ENCODE data around the gene APBB2.

Gene APBB2

DNA sequence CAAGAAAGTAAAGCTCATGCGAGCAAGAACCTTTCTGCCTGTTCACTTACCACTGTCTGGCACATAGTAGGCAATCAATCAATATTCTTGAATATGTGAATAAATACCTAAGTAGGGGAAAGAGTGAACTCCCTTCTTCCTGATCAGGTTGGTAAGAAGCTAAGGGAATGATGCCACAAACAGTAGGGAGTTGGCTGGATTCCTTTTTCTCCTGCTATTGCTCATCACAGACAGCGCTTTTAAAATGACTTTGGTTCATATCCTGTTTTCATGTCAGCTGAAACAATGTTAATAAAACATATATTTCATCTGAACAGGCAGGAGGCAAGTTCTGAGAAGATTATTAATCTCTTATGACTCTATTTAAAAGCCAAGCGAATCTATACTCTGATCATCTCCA is 365.4 kb downstream of the APBB2 start:
- DNase-seq (ENCODE audit: low spot score) = no peak

DNA sequence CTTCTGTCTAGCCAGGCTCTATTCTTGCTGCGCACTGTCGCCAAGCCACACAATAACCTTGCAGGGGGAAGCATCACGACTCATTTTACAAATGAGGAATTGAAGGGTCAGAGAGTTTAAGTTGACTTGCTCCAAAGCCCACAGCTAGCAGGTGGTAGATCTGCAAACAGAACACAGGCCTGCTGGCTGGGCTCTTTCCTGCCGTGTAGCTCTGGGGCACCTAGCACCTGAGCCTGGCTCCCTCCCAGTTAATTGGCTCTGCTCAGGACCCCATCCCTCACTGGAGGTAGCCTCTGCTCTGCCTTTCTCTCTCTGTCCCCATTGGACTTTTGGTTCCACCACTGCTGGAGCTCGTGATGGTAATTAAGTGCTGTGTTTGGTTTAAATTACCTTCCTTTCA is 366.1 kb downstream of the APBB2 start:
- DNase-seq (ENCODE audit: low spot score) = no peak

DNA sequence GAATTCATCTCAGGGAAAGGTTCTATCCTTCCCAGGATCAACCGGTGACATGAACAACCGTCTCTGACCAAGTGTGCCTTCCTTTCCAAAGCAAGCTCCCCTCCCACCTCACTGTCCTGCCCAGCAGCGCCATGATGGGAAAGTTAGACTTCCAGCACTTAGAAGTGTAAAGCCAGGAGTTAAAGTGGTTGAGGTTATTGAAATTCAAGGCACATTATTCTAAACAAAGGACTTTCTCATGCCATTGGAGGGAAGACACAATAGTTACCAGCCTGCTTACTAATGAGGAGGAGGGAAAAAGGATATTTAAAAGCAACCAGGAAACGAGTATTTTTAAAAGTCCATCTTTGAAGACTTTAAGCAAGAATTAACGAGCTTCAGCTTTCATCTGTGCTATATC is 367.8 kb downstream of the APBB2 start:
- no peak for DNase-seq (ENCODE audit: low spot score)

DNA sequence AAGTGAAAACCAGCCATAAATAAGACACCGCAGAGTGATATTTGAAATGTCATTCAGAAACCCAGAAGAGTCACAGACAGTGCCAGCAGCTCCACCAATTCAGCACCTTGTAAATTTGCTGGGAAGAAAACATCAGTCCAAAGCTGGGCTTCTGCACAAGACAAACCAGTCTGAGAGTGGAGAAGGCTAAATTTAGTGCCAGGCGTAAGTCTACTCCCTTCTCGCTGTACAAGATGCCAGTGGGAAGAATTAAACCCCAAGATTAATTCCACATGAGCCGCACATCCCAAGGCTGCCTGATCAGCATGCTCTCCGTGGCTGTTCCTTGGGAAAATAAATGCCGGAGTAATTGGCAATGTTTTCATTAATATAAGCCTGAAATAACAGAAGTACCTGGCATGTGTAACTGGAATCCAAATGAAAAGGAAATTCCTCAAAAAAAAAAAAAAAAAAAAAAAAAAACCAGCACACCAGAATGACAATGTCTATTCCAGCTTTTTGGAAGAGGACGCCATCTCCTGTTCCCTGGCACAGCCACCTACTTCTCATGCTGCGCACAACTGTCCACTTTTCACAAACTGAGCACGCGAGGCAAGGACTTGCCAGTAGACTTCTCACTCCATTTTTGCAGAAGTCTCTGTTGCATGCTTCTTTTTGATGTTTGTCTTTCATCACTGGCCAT is 369.0 kb downstream of the APBB2 start:
- no peak for DNase-seq (ENCODE audit: low spot score)

DNA sequence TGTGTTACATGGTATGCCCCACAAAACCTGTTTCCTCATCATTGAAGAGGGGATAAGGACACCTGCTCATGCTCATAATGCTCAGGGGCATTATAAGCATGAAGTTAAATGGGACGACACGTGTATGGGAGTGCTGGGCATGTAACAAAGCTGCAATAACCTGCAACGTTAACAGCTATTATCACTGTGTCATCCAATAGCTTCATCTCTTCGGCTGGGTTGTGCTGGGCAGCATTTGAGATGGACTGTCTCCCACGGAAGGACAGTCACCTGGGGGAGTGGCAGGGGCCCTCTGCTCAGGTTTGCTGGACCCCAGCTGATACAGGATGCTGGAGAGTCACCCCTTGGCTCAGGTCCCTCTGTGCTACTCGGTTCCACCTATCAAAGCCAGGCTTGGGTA is 370.1 kb downstream of the APBB2 start:
- no peak for DNase-seq (ENCODE audit: low spot score)

DNA sequence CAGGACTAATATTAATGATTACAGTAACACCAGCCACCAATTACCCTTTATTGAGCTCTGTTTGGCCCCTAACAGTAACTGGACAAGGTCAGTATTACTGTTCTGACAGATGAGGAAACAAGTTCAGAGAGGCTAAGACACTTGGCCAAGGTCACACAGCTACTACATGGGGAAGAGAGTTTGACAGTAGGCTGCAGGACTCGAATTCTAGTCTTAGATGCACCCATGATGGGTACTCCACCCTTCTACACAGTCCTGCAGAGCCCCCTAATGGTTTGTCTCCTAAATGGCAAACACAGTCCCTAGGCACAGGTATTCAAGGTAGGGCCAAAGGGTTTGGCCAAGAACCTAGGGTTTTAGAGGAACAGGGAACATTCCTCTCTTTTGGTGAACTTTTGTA is 370.6 kb downstream of the APBB2 start:
- DNase-seq (ENCODE audit: low spot score) = no peak

DNA sequence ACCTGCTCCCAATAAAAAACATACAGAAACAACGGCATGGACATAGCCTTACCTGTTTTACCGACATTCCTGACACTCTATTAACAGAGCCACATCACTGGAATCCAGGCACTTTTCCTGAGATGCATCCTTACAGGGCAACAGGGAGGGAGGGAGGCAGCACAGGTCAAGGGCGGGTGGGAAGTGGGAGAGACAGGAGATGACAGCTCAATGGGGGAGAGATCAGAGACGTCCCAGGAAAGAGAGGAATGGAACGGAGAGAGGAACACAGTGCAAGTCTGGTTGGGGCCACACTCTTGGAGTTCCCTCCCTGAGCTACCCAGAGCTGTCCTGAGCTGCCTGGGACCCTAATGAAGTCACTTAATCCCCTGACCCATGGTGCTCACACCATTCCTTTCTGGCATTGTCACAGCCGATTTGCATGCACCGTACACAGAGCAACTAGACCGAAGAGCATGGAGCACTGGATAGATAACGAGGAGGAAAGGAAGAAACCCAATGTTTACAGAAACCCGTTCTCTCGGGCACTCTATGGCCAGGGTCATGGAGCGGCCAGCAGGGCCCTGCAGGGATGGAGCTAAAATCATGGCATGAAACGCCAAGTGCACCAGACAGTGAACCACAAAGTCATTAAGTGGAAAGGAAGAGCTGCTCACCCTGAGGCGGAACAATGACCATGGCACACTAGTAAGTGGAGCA is 371.5 kb downstream of the APBB2 start:
- DNase-seq (ENCODE audit: low spot score) = no peak

DNA sequence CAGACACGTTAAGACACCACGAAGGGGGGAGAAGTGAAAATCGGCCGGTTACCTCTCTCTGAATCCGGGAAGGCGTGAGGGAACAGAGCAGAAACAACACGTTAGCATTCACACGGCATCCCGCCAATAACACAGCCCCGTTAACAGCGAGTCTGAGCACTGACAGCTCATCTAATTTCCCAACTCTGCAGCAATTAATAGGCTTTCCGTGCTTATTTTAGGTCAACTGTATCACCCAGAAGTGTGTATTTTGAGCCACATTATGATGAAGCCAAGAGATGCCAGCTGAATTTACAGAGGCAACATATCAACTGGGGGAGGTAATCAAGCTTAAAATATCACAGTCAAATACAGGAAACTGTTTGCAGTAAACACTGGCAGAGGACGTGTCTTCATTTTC is 372.0 kb downstream of the APBB2 start:
- no peak for DNase-seq (ENCODE audit: low spot score)

DNA sequence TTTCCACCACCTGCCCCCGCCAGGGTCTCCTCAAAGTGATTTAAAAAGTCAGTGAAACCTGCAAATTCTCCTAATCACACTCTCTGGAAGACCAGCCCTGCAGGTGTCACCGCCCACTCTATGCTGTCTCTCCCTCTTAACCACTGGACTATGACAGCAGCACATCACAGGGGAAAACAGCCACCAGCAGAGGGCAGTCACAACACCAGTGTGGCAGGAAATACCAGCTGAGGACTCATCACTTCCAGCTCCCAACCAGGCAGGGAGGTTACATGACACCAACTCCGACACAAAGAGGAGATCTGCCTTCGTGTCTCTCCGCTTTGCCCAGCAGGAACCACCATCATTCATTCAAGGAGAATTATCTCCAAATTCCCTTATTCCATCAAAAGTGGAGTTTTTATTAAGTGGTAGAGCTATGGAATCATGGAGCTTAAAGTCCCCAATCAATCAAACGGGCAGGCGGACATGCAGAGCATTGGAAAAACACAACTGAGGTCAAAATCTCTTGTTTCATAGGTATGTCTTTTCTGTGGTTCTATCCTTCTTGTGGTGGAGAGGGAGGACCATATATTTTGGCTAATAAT is 373.3 kb downstream of the APBB2 start:
- no peak for DNase-seq (ENCODE audit: low spot score)

DNA sequence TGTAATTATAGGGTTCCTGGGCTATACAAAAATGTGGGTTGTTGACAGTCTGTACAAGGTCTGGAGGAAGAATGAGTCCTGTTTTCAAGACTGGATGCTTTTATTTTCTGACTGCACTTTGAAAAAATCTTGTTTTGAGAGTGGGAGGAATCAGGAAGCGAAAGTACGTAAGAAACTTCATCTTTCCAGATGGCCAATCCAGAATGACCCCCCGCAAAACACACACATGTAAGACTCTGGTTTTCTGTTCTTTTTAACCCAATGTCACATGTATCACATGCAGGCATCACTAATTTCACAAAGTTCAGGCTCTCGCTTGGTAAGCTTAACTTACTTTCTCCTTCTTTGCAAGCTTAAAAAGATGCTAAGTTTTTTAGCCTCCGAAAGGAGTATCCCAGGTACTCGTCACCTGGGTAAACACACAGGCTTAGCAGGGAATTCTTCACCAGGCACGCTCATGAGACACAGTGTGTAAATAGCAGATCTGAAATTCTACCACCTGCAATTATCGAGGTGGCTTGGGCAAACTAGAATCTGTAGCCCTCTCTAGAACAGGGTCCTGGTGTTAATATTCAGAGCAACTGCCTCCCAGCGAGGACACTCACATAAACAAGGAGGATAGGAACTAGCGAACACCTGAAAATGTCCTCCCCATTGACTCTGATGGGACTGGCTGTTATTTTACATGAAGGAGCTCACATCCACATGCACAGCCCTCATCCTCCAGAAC is 373.9 kb downstream of the APBB2 start:
- no peak for DNase-seq (ENCODE audit: low spot score)

DNA sequence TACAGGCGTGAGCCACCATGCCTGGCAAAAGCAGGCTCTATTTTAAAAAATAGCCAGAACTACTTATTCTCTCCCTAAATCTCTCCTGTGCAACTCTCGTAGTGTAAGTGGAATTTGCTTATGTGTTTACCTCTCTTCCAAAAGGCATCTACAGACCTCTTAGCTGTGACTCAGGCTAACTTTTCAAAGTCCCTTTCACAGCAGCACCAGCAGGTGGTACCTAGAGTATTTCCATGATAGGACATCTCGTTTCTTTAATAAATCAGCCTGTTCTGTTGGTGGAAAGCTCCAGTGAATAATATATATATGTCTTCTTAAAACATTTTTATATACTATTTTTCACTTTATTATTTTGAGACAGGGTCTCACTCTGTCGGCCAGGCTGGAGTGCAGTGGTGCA is 375.6 kb downstream of the APBB2 start:
- no peak for DNase-seq (ENCODE audit: low spot score)

DNA sequence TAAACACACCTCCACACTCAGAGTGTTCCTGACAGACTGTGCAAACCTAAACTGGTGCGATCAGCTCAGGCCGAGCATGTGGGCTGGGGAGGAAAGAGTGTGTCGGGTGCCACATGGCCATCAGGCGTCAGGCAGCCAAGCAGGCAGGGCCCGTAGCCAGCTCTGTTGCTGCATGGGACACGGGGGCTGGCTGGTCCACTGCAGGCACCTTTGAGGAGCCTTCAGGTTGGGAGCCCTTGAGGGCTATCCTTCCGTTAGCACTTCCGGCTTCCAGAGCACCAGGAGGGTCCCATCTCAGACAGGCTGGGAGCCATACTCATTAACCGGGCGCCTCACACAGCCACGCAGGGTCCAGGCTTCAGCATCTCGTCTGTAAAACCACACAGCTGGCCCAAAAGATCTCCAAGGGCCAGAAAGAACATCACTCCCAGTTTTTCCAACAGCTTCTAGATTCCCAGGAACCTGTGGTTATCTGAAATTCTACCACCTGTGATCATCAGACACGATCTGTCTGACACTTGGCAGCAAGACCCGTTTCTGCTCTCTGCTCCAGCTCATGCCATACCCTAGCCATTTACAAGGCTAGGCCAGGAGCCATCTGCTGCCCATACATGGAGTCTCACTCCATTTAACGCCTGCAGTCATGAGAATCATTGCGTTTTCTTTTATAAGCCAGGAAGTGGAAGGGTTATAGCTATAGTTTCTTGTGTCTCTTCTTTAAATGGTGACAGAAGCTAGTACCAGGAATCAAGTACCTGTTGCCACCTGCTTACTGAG is 377.1 kb downstream of the APBB2 start:
- DNase-seq (ENCODE audit: low spot score) = no peak

DNA sequence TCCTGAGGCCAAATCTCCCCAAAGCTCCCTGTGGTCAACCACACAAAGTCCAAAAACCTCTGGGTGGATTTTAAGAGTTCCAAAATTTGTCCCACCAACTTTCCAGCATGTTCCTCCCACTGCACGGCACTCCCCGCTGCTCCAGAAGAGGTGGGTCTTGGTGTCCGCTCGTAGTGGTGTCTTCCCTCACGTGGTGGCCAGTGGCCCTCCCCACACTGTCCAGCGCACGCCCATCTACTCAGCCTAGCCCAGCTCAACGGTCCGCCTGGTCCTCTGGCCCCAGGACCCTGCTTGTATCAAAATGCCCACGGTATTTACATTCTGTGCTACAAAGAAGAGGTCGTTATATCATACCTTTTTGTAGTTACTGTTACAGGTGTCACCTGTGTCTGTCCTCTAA is 381.1 kb downstream of the APBB2 start:
- no peak for DNase-seq (ENCODE audit: low spot score)

DNA sequence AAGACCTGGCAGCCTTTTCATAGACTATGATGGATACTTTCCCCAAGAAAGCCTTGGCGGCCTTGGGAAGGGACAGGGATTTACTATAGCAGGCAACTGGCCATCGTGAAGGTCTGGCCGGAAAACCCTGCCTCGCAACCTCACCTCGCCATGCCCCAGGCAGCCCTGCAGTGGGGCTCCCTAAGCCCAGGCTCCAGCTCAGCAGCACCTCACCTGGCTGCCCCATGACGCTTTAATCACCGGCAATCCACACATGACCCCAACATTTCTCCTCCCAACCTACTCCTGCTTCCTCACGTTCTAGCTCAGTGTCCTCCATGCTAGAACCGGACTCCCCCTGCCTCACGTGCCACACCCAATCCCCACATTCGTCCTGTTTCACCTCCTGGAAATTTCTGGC is 382.2 kb downstream of the APBB2 start:
- no peak for DNase-seq (ENCODE audit: low spot score)

DNA sequence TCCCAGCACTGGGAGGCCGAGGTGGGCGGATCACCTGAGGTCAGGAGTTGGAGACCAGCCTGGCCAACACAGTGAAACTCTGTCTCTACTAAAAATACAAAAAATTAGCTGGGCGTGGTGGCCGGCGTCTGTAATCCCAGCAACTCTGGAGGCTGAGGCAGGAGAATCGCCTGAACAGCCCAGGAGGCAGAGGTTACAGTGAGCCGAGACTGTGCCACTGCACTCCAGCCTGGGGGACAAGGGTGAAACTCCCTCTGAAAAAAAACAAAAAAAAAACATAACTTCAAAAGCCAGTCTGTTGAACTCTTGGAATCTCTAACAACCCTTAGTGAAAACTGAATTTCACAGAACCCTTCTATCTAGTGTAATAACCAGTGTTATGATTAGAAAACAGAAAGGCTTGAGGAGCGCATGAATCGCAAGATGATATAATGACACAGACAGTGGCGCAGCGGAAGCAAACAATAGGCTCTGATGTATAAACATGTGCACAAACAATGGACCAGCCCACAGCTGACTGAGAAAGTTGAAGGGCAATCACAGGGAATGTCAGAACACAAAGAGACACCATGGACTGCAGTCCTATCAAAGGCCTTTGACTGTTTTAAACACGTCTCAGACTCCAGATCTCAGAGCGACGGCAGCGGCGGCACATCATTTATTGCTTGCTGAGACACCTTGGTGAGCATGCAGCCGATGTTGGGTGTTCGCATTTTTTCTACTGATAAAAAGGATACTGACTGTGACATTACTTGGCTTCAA is 383.0 kb downstream of the APBB2 start:
- DNase-seq (ENCODE audit: low spot score) = no peak

DNA sequence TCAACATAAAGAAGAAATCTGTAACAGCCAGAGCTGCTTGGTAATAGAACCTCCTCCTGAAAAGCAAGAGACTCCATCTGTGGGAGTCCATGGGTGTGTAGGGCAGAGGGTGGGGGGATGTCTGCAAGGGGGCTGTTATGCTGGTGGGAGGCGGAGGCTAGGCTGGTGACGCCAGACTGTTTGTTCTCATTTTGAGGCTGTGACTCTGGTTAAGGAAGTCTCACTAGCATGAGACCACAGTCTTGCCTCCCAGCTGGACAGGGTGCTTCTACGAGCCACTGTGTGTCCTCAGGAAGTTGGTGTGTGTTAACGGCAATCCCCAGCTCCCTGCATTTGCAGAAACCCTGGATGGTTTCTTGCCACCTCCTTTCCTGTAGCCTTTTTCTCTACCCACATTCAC is 384.8 kb downstream of the APBB2 start:
- peak; percentile 30 for DNase-seq (ENCODE audit: low spot score)

DNA sequence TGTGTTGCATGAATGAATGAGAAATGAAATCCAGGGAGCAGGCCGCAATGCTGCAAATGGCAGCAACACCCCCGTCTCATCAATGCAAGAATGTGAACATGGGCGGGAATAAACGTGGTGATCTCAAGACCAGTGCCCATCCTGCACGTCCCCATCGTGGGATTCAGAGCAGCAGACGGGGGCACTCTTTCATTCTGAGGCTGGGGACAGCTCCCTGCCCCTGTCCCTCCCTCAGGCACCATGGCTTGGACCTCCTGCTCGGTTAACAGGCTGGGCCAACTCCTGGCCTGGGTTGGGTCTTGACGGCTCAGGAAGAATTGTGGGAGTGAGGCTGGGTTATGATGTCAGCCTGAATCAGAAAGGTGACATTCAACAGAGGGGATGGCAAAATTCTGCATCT is 385.7 kb downstream of the APBB2 start:
- peak; percentile 12 for DNase-seq (ENCODE audit: low spot score)

DNA sequence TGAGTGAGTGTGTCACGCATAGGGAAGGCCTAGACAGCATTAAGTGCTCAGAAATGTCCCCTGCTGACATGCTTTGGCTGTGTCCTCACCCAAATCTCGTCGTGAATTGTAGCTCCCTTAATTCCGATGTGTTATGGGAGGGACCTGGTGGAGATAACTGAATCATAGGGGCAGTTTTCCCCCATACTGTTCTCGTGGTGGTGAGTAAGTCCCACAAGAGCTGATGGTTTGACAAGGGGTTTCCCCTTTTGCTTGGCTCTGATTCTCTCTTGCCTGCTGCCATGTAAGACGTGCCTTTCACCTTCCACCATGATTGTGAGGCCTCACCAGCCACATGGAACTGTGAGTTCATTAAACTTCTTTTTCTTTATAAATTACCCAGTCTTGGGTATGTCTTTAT is 386.6 kb downstream of the APBB2 start:
- DNase-seq (ENCODE audit: low spot score) = no peak

DNA sequence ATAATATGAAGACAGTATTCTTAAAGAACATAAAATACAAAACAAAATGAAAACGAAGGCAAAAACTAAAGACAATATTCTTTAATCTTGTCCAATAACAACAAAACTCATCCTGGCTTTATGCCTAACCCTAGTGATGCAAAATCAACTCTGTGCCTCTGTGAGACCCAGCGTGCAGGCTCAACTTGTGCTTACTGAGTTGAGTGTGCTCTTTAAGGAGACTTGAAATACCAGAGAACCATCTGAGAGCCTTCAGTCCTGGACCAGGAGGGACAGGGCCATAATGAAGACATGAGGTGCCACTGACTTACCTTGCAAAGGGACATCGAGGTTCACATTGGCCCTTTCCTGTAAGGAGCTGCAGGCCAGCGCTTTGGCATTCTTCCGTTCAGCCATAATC is 387.5 kb downstream of the APBB2 start:
- no peak for DNase-seq (ENCODE audit: low spot score)

DNA sequence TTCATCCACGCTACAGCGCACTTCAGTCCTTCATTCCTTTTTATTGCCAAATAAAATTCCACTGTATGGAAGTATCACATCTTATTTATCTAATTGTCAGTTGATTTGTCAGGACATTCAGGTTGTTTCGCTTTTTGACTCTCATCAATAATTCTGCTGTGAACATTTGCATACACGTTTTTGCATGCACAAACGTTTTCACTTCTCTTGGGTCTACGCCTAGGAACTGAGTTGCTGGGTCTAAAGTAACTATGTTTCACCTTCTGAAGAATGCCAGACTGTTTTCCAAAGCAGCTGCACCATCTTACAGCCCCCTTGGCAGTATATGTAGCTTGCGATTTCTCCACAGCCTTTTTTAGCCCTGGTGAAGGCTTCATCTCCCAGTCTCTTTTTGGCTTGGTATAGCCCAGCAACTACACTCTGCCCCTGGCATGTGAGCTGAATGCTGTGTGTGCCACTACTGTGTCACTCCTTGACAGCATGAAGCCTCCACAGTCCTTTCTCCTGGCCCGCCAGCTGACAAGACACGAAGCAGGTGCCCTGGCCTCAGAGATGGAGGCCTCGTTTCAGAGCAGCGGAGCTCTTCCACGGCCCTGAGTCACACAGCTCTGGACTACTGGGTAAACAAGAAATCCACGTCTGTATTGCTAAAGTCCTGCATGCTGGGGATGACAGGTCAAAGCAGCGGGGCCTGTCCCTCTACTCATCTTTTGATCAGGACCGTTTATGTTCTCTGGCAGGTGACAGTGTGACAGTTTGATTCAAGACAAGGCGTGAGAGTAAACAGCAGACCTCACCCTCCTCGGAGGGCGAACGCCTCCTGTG is 389.1 kb downstream of the APBB2 start:
- no peak for DNase-seq (ENCODE audit: low spot score)

All from left forelimb (tissue), 1 donor.